SU-DHL-6 (cell line): ENCODE results near the gene FOXP2.

ENCODE experiments used
- CTCF ChIP-seq: fragments of 200-600 bp; sonication (generic); IDR thresholded peaks from one replicate; pipeline ENCODE4 v1.5.1; 2017; ENCODE audit warnings: antibody characterized with exemption, mild to moderate bottlenecking, low read length, moderate library complexity; ENCODE audit not compliant: insufficient read depth, poor library complexity, severe bottlenecking
- EZH2phosphoT487 ChIP-seq: fragments of 200-600 bp; sonication (generic), shearing (Covaris generic); conservative IDR thresholded peaks from 2 replicates; pipeline ENCODE4 v1.6.1; 2018; ENCODE audit warnings: mild to moderate bottlenecking, antibody characterized with exemption, low read length, moderate library complexity, mixed read lengths

GRCh38 chr7:114628362-114628761, 213.7 kb downstream of the FOXP2 start:
- TF ChIP-seq CTCF (no peak), EZH2phosphoT487 (no peak)
